Measurements from ENCODE around the gene KCNQ1OT1. TPM values are rescaled to one million over a fixed set of nuclear protein-coding genes. Genes with fewer than 3 reads are reported as not detected.

The KCNQ1OT1 gene
- total RNA-seq, 2 donors from 2014 or later = 0.52 to 1.1 TPM

- Mint-ChIP-seq H3K4me3 (no peak overlapping the region), H3K9me3 (no peaks in the 10 kb centered on the region), H3K27me3 (no peaks in the 10 kb centered on the region), H3K36me3 (no peaks in the 10 kb centered on the region), H3K27ac (no peak overlapping the region), H3K4me1 (ENCODE audit: low read depth in 2 of 2) (peaks cover 10 to 11% of the 10 kb centered on the region in 2 donors)
- no peak for ATAC-seq
- no peak for DNase-seq (ENCODE audit: low spot score)
Measured at GRCh38 chr11:2696455-2696854, 3.3 kb downstream of the KCNQ1OT1 start.

DNA sequence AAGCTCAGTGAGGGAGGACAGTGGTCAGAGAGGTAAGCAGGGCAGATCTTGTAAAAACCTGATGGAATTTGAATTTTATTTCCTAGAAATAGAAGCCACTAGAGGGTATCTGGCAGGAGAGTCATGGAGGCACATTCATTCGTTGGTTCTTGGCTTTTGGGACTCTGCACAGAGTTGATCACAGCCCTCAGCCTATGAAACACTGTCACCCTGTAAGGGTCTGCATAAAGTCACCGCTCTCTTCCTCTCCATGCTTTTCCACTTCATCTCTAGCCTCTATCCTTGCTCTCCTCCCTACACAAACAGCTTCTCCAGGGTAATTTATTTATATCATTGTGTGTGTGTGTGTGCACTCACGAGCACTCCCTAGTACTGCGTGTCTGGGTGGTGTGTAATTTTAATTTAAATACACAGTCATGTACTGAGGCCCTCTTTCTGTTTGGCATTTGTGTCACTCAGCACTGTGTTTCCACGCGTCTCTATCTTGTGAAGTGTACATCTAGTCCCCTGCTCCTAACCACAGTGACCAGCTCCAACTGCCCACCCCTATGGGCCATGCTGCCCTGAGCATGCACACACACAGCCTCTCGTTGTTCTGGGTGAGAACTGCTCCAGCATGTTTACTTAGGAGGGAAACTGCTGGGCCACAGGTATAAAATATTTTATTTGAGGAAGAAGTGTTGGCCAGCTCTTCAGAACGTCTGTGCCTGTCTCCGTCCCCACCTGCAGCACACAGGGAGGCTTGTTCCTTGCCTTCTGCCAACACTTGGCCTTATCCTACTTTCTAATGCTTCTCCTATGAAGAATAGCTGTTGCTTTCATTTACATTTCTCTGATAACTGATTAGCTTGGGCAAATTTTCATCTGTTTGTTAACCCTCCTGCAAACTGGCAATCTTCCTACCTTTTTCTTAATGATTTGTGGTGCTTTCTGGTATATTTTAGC lies 4.5 kb downstream of the KCNQ1OT1 start:
- ATAC-seq (no peak), DNase-seq (ENCODE audit: low spot score) (no peak)
- Mint-ChIP-seq H3K4me3 (no peak overlapping the region), H3K9me3 (no peaks in the 10 kb centered on the region), H3K27ac (no peak overlapping the region), H3K27me3 (no peaks in the 10 kb centered on the region), H3K4me1 (ENCODE audit: low read depth in 2 of 2) (peaks cover 10 to 11% of the 10 kb centered on the region in 2 donors), H3K36me3 (no peaks in the 10 kb centered on the region)

DNA sequence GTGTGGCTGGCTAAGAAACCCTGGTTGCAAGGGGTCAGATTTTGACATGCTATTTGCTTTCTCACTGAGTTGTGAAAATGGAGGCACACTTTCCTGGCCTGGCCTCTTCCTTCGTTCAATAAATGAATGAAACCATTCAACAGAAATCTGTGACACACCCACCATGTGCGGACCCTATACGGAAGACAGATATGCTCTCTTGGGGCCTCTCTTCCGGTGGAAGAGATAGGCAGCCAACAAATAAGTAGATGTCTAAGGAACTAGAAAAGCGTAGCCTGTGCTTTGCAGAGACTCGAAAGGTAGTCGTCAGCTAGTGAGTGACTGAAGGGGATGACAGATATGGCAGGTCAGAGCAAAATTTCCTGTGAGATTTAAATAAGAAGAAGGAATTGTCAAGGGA lies 5.3 kb downstream of the KCNQ1OT1 start:
- DNase-seq (ENCODE audit: low spot score) (no peak), ATAC-seq (no peak)
- Mint-ChIP-seq H3K4me3 (no peak overlapping the region), H3K9me3 (no peaks in the 10 kb centered on the region), H3K36me3 (no peaks in the 10 kb centered on the region), H3K27me3 (no peaks in the 10 kb centered on the region), H3K4me1 (ENCODE audit: low read depth in 2 of 2) (peaks cover 10 to 11% of the 10 kb centered on the region in 2 donors), H3K27ac (no peak overlapping the region)

DNA sequence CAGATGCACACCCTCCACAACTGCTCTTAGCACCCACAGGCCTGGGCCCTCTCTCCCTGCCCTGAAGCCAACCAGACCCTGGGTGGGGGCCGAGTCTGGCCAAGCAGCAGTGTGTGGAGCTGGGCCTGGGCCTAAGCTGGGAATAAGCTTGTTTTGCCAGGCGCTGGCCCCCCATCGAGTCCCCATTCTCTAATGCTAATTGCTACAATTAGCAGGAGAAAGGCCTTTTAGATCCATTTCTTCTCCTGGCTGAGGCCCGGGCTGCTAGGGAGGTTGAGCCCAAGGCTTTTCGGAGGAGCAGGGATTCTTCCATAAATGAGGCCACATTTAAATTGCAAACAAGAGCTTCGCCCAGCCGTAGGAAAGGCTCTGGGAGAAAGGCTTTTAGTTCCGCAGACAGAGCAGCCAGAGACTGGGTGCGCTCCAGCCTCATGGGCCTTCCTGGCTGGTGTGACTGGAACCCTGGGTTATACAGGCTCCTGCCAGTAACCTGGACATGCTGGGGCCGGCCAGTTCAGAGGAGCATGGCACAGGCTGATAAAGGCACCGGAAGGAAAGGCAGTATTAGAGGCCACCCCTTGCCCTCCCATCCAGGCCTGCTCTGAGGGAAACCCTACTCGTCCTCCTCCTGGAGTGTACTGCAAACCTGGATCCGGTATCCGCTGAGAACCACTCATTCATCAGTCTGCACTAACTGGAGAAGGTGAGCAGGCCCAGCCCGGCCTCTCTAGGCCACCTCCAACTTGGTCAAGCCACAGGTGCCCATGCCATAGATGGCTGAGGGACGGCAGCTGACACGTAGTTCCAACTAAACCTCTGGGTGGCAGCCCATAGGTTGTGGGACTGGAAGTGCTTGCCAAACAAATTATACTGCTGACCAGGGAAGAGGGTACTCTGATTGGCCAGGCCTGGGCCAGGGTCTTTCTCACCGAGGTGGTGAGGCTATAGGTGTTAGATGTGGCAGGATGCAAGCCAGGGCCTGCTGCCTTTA lies 6.2 kb downstream of the KCNQ1OT1 start:
- Mint-ChIP-seq H3K27me3 (no peaks in the 10 kb centered on the region), H3K27ac (no peak overlapping the region), H3K36me3 (no peaks in the 10 kb centered on the region), H3K9me3 (no peaks in the 10 kb centered on the region), H3K4me3 (no peak overlapping the region), H3K4me1 (ENCODE audit: low read depth in 2 of 2) (peaks cover 4 to 8% of the 10 kb centered on the region in 2 donors)
- ATAC-seq = no peak
- no peak for DNase-seq (ENCODE audit: low spot score)

DNA sequence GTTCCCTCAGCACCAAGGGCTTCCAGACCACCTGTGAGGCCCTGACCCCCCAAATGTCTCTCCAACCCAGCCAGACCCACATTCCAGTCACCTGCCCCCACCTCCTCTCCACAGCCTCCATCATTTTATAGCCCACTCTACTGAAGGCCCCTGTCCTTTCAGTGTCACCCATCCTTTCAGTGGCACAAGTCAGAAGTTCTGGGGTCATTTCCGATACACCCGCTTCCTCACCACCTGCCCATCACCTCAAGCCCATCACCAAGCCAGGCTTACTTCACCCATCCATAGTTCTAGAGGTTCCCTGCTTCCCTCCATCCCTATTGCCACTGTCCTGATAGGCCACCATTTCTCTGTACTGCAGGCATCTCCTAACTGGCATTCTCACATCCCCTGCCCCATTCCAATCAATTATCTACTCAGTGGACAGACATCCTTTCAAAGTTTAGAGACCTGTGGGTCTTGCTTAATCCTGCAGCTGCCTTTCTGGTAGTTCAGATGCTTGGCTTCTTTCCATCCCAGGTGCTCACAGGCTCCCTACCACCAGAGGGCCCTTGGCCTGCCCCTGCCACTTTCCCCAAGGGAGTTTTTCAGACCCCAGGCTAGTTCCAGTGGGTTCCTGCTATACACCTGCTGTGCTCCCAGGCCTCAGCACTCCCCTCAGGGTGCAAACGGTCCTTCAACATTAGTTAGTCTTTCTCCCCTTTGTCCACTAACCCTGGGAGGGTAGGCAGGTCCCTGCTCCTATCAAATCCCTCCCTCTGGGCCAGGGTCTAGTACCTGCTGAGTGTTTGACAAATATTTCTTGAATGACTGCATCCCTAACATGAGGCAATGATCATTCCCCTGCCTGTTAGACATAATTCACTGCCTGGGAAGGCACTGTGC lies 7.6 kb downstream of the KCNQ1OT1 start:
- H3K4me3 Mint-ChIP-seq = no peak overlapping the region
- H3K9me3 Mint-ChIP-seq = no peaks in the 10 kb centered on the region
- H3K36me3 Mint-ChIP-seq = no peaks in the 10 kb centered on the region
- no peak overlapping the region for H3K27ac Mint-ChIP-seq
- H3K27me3 Mint-ChIP-seq = no peaks in the 10 kb centered on the region
- H3K4me1 Mint-ChIP-seq (ENCODE audit: low read depth in 2 of 2) = peaks cover 0 to 4% of the 10 kb centered on the region in 2 donors
- DNase-seq (ENCODE audit: low spot score) = no peak
- no peak for ATAC-seq

GRCh38 chr11:2691355-2691761 lies 8.4 kb downstream of the KCNQ1OT1 start:
- H3K9me3 Mint-ChIP-seq = no peaks in the 10 kb centered on the region
- no peak overlapping the region for H3K27ac Mint-ChIP-seq
- no peaks in the 10 kb centered on the region for H3K27me3 Mint-ChIP-seq
- ATAC-seq = no peak
- H3K4me3 Mint-ChIP-seq = no peak overlapping the region
- DNase-seq (ENCODE audit: low spot score) = no peak
- peaks cover 0 to 4% of the 10 kb centered on the region in 2 donors for H3K4me1 Mint-ChIP-seq (ENCODE audit: low read depth in 2 of 2)
- H3K36me3 Mint-ChIP-seq = no peaks in the 10 kb centered on the region

DNA sequence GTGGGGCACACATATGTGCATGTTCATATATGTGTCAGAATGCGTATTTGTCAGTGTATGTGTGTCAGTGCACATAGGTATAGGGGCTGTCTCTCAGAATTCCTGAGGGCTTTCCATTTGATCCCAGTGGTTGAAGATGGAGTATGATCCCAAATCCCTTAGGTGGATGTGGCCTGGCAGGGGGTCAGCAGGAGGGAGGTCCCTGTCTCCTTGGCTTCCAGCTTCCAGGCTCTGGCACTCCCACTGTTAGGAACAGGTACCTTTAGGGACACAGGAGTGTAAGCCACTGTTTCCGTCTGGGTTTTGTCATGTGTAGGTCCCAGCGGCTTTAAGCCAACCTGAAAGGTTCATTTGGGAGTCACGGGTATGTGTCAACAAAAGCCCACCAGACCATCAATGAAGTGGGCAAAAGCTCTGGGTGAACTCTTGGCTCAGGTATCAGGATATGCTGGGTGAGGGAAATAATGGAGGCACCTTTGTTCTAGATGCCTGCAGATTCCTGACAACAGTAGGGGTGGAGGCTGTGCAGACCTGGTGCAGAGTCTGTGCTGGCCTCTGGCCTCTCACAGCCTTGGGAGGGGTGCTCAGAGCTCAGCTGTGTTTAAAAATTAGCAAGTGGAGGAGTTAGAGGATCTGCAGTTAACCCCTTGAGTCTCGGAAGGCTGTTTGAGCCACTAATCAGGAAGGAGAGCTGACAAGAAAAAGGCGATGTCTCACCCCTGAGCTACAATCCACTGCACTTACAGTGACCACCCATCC lies 9.0 kb downstream of the KCNQ1OT1 start:
- Mint-ChIP-seq H3K27ac (no peak overlapping the region), H3K36me3 (no peaks in the 10 kb centered on the region), H3K9me3 (no peaks in the 10 kb centered on the region), H3K4me1 (ENCODE audit: low read depth in 2 of 2) (peaks cover 0 to 4% of the 10 kb centered on the region in 2 donors), H3K4me3 (no peak overlapping the region), H3K27me3 (no peaks in the 10 kb centered on the region)
- no peak for ATAC-seq
- no peak for DNase-seq (ENCODE audit: low spot score)

DNA sequence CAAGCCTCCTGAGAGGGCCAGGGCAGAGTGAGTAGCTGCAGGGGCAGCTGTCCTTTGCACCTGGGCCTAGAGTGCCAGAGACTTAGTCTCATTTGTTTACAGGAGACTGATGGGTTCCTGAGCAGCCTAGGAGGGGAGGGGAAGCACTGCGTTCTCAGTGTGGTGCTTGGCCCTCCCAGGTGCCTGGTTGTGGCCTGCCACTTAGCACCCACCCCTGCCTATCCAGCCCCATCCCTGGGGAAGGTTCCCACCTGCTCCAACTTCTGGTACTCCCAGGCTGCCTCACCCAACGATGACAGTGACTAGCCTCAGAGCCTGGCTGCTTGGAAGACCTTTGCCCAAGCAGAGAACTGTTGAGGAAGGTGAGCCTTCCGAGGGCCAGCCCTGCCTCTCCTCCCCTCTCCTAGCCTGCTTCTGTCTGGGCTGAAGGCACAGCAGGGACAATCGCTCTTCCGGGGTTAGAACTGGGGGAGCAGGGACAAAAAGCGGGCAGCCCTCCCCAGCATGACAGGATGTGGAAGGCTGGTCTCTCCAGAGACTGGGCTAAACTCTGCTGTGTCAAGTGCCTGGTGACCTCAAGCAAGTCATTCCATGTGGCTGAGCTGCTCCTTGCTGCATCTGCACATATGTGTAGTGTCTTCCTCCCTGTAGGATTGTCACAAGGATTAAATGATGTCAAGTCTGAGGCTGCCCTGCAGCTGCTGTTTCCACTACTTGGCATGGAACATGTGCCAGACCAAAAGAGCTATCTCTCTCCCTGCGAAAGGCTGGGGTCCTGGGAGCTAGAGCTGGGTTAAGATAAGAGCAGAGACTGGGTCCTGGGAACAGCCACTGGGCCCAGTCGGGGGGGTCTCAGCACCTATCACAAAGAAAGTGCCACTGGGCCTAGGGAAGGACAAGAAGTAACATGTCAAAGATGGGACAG lies 9.9 kb downstream of the KCNQ1OT1 start:
- H3K4me1 Mint-ChIP-seq (ENCODE audit: low read depth in 2 of 2) = peaks cover 0 to 4% of the 10 kb centered on the region in 2 donors
- no peak overlapping the region for H3K27ac Mint-ChIP-seq
- no peaks in the 10 kb centered on the region for H3K36me3 Mint-ChIP-seq
- H3K4me3 Mint-ChIP-seq = no peak overlapping the region
- DNase-seq (ENCODE audit: low spot score) (no peak), ATAC-seq (no peak)
- H3K27me3 Mint-ChIP-seq = no peaks in the 10 kb centered on the region
- no peaks in the 10 kb centered on the region for H3K9me3 Mint-ChIP-seq

- Mint-ChIP-seq H3K4me3 (no peak overlapping the region), H3K27me3 (no peaks in the 10 kb centered on the region), H3K9me3 (no peaks in the 10 kb centered on the region), H3K27ac (no peak overlapping the region), H3K36me3 (no peaks in the 10 kb centered on the region), H3K4me1 (ENCODE audit: low read depth in 2 of 2) (peaks cover 0 to 4% of the 10 kb centered on the region in 2 donors)
- DNase-seq (ENCODE audit: low spot score) = no peak
- ATAC-seq = no peak
Measured at GRCh38 chr11:2688381-2689231, 11.2 kb downstream of the KCNQ1OT1 start.

DNA sequence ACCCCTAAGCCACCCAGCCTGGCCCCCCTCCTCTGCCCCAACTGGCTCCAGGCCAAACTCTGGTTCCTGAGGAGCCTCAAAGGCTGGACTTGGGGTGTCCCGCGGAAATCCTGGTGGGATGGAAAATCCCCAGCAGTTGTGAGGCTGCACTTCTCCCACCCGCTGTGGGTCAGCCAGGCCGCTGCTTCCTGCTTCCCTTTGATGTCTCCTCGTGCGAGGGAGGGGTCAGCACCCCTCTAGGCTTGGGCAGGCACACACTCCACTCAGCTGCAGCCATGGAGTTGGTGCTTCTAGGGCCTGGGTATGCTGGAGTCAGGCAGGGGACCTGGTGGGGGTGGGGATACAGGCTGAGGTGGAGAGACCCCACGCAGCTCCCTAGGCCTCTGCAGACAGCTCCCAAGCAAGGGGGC lies 12.0 kb downstream of the KCNQ1OT1 start:
- ATAC-seq = no peak

DNA sequence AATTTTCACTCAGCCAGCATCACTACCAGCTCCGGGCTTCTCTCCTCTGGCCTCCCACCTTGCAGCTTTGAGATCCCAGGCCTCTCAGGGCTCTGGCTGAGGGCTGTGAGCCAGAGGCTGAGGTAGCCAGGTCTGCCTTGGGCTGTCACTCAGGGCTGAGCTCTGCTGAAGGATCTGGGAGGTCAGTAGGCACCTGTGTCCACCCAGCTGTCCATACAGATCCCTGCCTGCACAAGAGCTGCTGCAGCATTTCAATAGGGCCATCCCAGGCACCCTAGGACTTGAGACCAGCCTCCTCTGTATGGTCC lies 12.6 kb downstream of the KCNQ1OT1 start:
- Mint-ChIP-seq H3K4me3 (no peak overlapping the region), H3K27me3 (no peaks in the 10 kb centered on the region), H3K27ac (no peak overlapping the region), H3K4me1 (ENCODE audit: low read depth in 2 of 2) (peaks cover 0 to 3% of the 10 kb centered on the region in 2 donors), H3K9me3 (no peaks in the 10 kb centered on the region), H3K36me3 (no peaks in the 10 kb centered on the region)
- DNase-seq (ENCODE audit: low spot score) (no peak), ATAC-seq (no peak)

More for the DNA sequence above, 12.0 kb downstream of the KCNQ1OT1 start:
- Mint-ChIP-seq H3K9me3 (no peaks in the 10 kb centered on the region), H3K27me3 (no peaks in the 10 kb centered on the region), H3K36me3 (no peaks in the 10 kb centered on the region), H3K27ac (no peak overlapping the region), H3K4me3 (no peak overlapping the region), H3K4me1 (ENCODE audit: low read depth in 2 of 2) (peaks cover 0 to 4% of the 10 kb centered on the region in 2 donors)
- DNase-seq (ENCODE audit: low spot score) = no peak

Measured in natural killer cell treated with Interleukin-12 subunit alpha and Interleukin-12 subunit beta and Interleukin-15 and Interleukin-18, amount 100 ng/mL, for 72 hours (primary cell).